ENCODE results near the gene PPP2R5D.

Gene PPP2R5D

GRCh38 chr6:42963855-42964605, 20.3 kb upstream of the PPP2R5D start:
- peak; percentile 49 for DNase-seq

DNA sequence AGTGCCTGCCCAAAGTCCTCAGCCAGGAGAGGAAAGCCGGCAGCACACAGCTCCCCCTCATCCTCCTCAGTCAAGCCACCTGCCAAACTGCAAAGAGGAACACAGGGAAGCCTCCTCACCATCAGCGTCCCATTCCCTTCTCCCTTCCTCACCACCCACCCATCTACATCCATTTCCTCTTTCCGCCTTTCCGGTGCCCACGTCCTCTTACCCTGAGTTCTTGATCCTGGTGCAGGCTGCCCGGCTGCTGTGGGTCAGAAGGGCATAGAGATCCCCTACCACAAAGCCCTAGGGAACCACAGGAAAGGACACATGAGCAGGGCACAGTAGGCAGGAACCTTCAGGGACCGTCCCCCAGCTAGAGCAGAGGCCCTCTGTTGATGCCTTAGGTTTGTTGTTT, 17.8 kb upstream of the PPP2R5D start:
- peak; percentile 59 for DNase-seq

DNA sequence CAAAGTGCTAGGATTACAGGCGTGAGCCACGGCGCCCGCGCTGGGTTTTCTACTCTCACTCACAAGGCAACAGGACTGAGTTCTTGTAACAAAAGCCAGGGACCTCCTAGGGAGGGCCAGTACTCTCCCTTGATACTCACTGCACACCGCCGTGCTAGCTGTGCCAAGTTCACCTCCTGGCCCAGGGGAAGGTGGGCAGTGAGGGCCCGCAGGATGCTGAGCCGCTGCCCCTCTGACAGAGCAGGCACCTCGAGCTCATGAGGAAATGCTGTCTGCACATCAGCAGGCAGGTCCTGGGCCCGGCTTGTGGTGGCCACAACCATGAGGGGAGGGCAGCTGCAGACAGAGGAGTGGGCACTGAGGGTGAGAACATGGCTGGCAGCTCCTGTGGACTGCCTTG, 17.1 kb upstream of the PPP2R5D start:
- no peak for DNase-seq

GRCh38 chr6:42968126-42968701, 16.2 kb upstream of the PPP2R5D start:
- DNase-seq = no peak

DNA sequence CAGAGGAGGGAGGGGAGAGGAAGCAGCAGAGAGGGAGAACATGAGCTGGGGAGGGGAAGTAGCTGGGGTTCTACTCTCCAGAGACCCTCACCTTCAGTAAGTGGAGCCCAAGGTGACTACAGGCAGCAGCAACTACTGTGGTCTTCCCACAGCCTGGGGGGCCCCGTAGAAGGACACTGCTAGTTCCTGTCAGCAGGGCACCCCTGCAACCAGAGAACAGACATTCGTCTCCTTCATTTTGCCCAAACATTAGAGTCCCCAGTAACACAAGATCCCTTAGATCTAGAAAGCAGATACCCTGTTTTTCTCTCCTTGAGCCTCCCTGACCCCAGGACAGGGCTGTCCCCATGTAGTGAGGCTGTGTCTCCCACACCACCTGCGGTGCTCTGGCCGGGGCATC, 15.6 kb upstream of the PPP2R5D start:
- no peak for DNase-seq

GRCh38 chr6:42969431-42969830, 14.9 kb upstream of the PPP2R5D start:
- DNase-seq = no peak

- no peak for DNase-seq
Observed at GRCh38 chr6:42969934-42970333, 14.4 kb upstream of the PPP2R5D start.

GRCh38 chr6:42970871-42971612, 13.3 kb upstream of the PPP2R5D start:
- DNase-seq = peak; percentile 13

- DNase-seq = no peak
Observed at GRCh38 chr6:42971746-42972327, 12.5 kb upstream of the PPP2R5D start.

DNA sequence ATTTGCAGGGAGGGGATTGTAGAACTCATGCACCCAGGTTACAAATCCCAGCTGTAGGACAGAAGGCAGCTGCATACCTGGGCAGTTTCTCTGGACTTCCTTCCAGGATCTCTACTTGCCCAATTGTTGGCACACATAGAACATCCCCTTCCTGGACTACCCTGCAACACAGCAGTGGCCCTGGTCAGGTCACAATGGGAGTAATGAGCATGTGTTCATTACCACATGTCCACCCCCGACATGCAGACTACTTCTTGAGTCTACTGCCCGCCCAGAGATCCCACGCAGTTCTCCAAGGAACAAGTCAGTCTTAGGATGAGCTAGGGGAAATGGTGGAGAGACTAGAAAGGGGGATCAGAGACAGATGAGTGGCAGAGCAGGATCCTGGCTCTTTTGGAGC, 10.4 kb upstream of the PPP2R5D start:
- peak; percentile 81 for DNase-seq

- DNase-seq = no peak
Observed at GRCh38 chr6:42974919-42975505, 9.4 kb upstream of the PPP2R5D start.

- peak; percentile 34 for DNase-seq
Observed at GRCh38 chr6:42978487-42978838, 5.9 kb upstream of the PPP2R5D start.

DNA sequence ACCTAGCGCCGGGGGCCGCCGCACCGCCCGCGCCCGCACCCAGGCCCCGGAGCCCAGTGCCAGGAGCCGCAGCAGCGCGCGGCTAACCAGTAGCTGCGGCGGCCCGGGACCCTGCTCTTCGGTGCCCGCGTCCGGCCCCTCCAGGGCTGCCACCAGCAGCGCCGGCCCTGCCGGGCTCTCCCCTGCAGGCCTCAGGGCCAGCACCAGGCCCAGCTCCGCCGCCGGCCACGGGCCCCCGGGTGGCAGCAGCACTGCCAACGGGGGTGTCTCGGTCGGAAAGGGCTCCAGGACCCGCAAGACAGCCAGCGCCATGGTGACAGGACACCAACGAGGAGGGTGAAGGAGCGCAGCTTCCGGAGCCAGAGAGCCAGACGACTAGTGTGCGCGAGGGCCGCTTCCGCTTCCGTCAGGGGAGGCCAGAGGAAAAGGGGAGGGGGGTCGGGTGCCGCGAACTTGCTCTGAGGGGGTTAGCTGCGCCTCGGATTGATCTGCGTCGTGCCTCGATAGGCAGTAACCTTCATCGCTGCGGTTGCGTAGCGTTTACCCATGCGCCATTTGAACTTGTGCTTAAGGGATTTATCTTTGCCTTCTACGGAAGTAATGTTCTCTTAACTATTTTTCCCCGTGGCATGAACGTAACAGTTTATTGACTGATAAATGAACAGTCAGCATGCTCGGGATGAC, 5.4 kb upstream of the PPP2R5D start, which contains the start of gene PEX6:
PEX6 (minus strand) TSS at position 343 of the 684 bp plus-strand sequence; CDS start at position 312, 31 bp downstream.
- peak; percentile 82 for DNase-seq

DNA sequence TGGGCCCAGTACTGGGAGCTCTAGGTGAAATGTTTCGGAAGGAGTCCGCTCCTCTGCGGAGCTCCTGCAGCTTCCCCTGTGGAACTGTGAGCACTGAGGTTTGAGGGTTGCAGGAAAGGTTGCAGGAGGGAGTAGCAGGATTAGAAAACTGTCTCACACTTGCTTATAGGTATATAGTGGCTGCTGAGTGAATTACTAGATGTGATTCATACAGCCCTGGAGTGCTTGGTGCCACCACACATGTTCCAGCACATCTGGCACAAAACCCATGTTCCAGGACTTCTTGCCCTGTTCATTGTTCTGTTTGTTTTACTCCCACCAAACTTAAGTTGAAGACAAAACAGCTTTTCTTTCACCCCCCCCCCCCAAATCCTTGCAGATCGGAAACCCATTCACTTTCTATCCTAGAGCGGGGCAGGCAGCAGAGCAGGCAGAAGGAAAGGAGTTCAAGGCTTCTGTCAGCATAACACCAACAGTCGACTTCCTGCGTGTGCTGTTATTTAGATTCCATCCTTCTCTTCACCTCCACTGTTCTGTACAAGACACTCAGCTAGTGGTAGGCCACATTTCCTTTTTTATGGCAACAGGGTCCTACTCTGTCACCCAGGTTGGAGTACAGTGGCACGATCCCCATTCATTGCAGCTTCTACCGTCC, 4.7 kb upstream of the PPP2R5D start:
- DNase-seq = no peak

DNA sequence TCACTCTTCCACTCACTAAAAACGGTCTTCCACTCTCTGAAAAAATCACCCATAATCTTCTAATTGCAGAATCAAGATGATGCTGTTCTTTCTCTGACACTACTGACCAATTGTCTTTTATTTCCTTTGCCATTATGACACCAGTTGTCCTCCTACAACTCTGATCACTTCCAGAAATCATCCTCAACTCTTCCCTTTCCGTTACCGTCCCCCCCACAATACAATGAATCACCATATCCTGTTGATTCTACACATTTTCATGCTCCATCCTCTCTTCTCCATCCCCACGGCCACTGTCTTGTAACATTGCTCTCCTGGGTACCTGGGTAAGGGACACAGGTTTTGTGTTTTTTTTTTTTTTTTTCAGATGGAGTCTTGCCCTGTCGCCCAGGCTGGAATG, 2.5 kb upstream of the PPP2R5D start:
- DNase-seq = no peak

DNA sequence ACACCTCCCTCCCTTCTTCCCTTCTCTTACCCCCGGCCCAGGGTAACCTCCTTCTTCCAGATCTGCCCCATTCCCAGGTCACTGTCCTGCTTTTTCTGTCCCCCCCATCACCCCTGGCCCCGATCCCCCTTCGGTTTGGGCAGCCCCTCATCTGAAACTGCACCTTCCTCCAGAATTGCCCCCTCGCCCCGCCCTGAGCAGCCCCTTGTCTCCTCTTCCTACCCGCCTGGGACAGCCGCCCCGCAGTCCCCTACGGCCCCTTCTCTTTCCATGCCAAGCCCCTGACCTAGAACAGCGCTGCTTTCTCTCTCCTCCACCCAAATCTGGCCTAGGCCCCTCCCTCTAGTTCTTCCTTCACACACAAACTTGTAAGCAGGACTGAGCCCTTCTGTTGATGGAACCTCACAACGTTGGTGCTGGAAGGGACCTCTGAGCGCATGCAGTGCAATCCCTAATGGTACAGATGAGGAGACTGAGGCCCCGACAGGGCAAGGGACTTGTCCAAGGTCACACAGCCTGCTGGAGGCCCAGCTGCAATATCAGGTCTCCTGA, 630 bp downstream of the PPP2R5D start:
- DNase-seq = no peak

DNA sequence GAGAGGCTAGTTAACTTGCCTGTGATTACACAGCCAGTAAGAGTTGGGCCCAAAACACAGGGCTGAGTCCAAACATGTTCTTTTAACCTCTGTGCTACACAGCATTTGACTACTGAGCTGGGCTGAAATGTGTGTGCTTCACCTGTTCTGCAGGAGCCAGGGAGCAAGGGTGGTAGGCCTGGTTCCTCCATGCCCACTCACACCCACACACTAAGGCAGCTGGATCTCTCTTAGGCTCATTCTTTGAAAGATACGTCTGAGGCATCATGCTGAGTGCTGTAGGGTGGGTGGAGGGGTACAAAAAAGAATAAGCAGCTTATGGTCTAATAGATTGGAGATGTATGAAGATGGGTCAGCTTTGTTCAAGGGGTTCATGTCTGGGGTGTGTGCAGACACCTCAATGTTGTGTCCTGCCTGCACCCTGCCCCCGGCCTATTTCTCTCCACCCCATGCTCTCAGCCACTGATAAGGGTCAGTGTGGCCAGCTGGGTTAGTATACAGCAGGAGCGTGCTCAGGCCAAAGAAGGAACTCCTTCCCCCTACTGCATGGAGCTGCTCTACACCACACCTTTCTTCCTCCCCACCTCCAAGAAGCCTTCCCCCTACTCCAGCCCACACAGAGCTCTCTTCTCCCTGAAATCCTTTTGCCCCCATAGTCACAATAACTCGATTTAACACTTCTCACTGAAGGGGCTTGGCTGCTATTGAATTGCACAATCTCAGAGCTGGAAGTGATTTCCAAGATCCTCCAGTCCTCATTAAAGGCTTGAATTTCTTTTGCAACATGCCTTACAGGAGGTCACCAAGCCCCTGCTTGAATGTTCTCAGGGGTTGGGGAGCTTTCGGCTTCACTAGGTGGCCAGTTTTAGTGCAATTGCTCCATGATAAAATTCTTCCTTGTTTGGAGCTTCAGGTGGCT, 3.4 kb downstream of the PPP2R5D start:
- no peak for DNase-seq

- no peak for DNase-seq
Observed at GRCh38 chr6:42988486-42989020, 4.2 kb downstream of the PPP2R5D start.

DNA sequence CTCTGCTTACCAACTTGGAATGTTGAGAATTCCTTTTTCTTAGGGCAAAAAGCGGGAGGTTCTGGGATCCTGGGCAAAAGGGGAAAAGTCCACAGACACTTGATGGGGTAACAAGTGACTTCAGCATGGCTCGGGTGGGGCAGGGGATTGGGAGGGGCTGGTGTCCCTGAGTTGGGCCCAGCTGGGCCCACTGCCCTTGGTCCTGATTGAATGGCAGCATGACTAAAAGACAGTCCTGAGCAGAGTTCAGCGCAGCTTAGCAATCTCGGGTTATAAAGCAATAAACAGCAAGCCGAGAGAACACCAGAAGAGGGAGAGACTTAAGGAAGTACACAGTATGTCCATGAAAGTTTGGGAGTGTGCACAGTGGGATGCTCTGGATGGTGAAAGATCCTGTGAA, 5.6 kb downstream of the PPP2R5D start:
- no peak for DNase-seq

- DNase-seq = no peak
Observed at GRCh38 chr6:42993445-42993844, 9.1 kb downstream of the PPP2R5D start.

Measured in inflammatory macrophage treated with lipopolysaccharide for 4 hours (primary cell).